ENCODE measurements around the gene RNF207. TPM values are rescaled to one million over a fixed set of nuclear protein-coding genes. Genes with fewer than 3 reads are reported as not detected.

Gene RNF207
- total RNA-seq, 1 experiment from 2014 or later: 4.9 TPM

DNA sequence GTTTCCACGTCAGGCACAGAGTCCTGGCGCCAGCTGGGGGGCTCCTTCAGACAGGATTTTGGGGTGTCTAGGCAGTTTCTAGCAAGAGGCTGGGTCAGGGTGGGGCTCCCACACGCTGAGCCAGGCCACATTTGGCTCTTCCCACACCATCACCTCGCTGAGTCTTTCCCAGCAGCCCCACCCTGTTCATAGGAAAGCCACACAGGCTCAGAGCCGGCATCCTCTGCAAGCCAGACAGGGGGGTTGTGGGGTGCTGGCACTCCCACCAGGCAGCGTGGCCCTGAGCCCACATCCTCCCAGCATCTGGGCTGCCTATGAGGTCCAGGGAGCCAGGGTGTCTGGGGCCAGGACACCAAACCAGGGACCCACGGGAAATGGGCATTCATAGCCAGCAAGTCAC, 57.8 kb downstream of the RNF207 start:
- Histone ChIP-seq H3K56ac (ENCODE audit: insufficient read length, low read depth, low read length) (no peak overlapping the region), H3K27me3 (ENCODE audit: insufficient read depth, low read length) (peaks cover 7% of the 10 kb centered on the region; the same call in 1 of the 2 replicates), H3K18ac (ENCODE audit: insufficient read length, low read depth, low read length) (no peak overlapping the region), H2BK120ac (ENCODE audit: low read depth, low read length, poor library complexity, severe bottlenecking) (no peak overlapping the region), H4K8ac (replicated peaks; ENCODE audit: insufficient read length, low read depth, low read length) (no peak overlapping the region), H2BK5ac (ENCODE audit: insufficient read length, low read length) (no peak overlapping the region), H3K23me2 (ENCODE audit: insufficient read length, low read depth, low read length, poor library complexity, severe bottlenecking) (peaks cover 4% of the 10 kb centered on the region), H3K9ac (ENCODE audit: extremely low read depth, insufficient read length, low read length) (no peak overlapping the region), H3T11ph (ENCODE audit: low read length) (no peak overlapping the region), H2BK20ac (ENCODE audit: low read depth, low read length, poor library complexity, severe bottlenecking) (no peak overlapping the region), H2BK12ac (ENCODE audit: insufficient read length, low read depth, low read length) (no peak overlapping the region), H3K79me2 (ENCODE audit: insufficient read depth, low read length) (no peaks in the 10 kb centered on the region), H3K27ac (ENCODE audit: insufficient read length, low read depth, low read length) (no peak overlapping the region), H4K91ac (ENCODE audit: insufficient read length, low read depth, low read length) (no peak overlapping the region), H3K4ac (ENCODE audit: low read depth, low read length) (no peak overlapping the region), H3K9me3 (ENCODE audit: control insufficient read depth, low read depth, low read length) (no peaks in the 10 kb centered on the region), H3K79me1 (ENCODE audit: insufficient read depth, low read depth, low read length, poor library complexity, severe bottlenecking) (no peaks in the 10 kb centered on the region), H3K4me1 (ENCODE audit: insufficient read depth, low read length) (no peaks in the 10 kb centered on the region), H3K23ac (ENCODE audit: insufficient read length, low read depth, low read length) (no peak overlapping the region), H3K4me2 (ENCODE audit: insufficient read depth, insufficient read length, low read length) (no peak overlapping the region), H2AFZ (ENCODE audit: low read length) (no peak overlapping the region), H4K5ac (ENCODE audit: insufficient read length, low read depth, low read length) (no peak overlapping the region), H2AK5ac (ENCODE audit: insufficient read length, low read length) (no peak overlapping the region), H4K20me1 (ENCODE audit: control insufficient read depth, insufficient read depth, insufficient read length) (no peaks in the 10 kb centered on the region), H2BK15ac (ENCODE audit: low read depth, low read length) (no peak overlapping the region), H3K14ac (ENCODE audit: insufficient read depth, low read length) (no peak overlapping the region)
- no peak overlapping the region for H3K4me3 Mint-ChIP-seq
- no peak for DNase-seq
- no peak overlapping the region; a peak in 1 of 7 replicates for H3K27ac Mint-ChIP-seq
- TF ChIP-seq, protein P1, sequence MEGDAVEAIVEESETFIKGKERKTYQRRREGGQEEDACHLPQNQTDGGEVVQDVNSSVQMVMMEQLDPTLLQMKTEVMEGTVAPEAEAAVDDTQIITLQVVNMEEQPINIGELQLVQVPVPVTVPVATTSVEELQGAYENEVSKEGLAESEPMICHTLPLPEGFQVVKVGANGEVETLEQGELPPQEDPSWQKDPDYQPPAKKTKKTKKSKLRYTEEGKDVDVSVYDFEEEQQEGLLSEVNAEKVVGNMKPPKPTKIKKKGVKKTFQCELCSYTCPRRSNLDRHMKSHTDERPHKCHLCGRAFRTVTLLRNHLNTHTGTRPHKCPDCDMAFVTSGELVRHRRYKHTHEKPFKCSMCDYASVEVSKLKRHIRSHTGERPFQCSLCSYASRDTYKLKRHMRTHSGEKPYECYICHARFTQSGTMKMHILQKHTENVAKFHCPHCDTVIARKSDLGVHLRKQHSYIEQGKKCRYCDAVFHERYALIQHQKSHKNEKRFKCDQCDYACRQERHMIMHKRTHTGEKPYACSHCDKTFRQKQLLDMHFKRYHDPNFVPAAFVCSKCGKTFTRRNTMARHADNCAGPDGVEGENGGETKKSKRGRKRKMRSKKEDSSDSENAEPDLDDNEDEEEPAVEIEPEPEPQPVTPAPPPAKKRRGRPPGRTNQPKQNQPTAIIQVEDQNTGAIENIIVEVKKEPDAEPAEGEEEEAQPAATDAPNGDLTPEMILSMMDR (conservative IDR thresholded peaks at IDR 0.05): no peak
- peaks cover 28% of the 10 kb centered on the region for H3K27me3 Mint-ChIP-seq (ENCODE audit: low read depth)
- peaks cover 0 to 4% (median 0%) of the 10 kb centered on the region in 3 experiments; a peak in 2 of 7 replicates for H3K36me3 Mint-ChIP-seq (ENCODE audit: insufficient read depth in 1 of 3, low read depth in 3 of 3)
- no peaks in the 10 kb centered on the region for H3K9me3 Mint-ChIP-seq
- no CpG with 5 or more reads among the region's 7 CpGs for WGBS (ENCODE audit: extremely low coverage, insufficient read length, low lambda C conversion rate)
- peaks cover 4 to 11% of the 10 kb centered on the region in 2 experiments; a peak in 3 of 4 replicates for H3K4me1 Mint-ChIP-seq
